Mononuclear cell (primary cell): ENCODE results near the gene CXCR1. TPM values are rescaled to one million over a fixed set of nuclear protein-coding genes. Genes with fewer than 3 reads are reported as not detected.
"Not testable (repeated sequence)": the region's sequence is repeated elsewhere in the genome, so short reads cannot be mapped to it uniquely, and the experiment has no call there.

ENCODE experiments used
- H3K27me3 ChIP-seq: 2 replicates; pipeline ENCODE4 v1.6.0; 2011; ENCODE audit warnings: low read length, control low read depth; ENCODE audit not compliant: insufficient read depth
- H3K4me1 ChIP-seq: 2 replicates; pipeline ENCODE4 v1.5.1; 2011; ENCODE audit warnings: mild to moderate bottlenecking, low read length, control low read depth; ENCODE audit not compliant: insufficient read depth
- H3K4me3 ChIP-seq: 2 replicates; pipeline ENCODE4 v1.5.1; 2011; ENCODE audit warnings: mild to moderate bottlenecking, low read length, moderate library complexity
- H3K9me3 ChIP-seq: 2 replicates; pipeline ENCODE4 v1.5.1; 2011; ENCODE audit warnings: low read depth, mild to moderate bottlenecking, control low read depth, low read length
- total RNA-seq: library from RNA; depleted of rRNA; stranded (reverse); fragments of >200 nt; gene quantifications from one replicate; pipeline ENCODE4 v1.2.3, GENCODE V29; 2012

The CXCR1 gene
- total RNA-seq, 1 donor: 0.10 TPM

- no peaks in the 10 kb centered on the region for H3K4me1 ChIP-seq
- no peaks in the 10 kb centered on the region for H3K27me3 ChIP-seq
- H3K9me3 ChIP-seq: no peaks in the 10 kb centered on the region
- no peak overlapping the region for H3K4me3 ChIP-seq
Observed at GRCh38 chr2:218179782-218180181, 13.0 kb upstream of the CXCR1 start.

DNA sequence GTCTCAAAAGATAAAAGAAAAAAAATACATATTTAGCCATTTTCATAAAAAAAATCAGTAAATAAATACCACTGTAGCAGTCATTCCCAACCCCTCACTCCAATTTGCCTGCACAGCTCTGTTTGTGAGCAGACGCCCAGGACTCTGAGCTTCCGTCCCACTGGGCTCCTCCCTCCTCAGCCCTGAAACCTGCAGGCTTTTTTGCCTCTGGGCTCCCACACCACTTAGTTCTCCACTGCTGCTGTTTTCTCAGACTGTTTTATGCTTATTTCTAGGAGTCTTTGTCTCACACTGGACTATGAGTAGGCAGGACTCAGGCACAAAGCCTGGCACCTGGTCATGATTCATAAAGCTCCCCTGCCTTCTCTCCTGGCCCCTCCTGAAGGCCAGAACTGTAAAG is 6.1 kb upstream of the CXCR1 start:
- Histone ChIP-seq H3K27me3 (no peaks in the 10 kb centered on the region), H3K4me3 (no peak overlapping the region), H3K9me3 (no peaks in the 10 kb centered on the region), H3K4me1 (peaks cover 13% of the 10 kb centered on the region)

DNA sequence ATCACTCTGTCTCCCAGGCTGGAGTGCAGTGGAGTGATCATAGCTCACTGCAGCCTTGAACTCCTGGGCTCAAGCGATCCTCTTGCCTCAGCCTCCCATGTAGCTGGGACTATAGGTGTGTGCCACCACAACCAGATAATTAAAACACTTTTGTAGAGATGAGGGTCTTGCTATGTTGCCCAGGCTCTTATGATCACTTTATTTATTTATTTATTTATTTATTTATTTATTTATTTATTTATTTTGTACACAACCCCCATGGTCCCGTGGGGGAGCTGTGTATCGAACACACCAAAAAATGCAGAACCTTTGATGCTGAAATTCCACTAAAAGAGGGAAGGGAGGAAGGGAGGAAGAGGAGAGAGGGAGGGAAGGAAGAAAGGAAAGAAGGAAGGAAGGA is 5.0 kb upstream of the CXCR1 start:
- not testable (repeated sequence) for H3K9me3 ChIP-seq, H3K27me3 ChIP-seq, H3K4me3 ChIP-seq
- peaks cover 24% of the 10 kb centered on the region for H3K4me1 ChIP-seq

DNA sequence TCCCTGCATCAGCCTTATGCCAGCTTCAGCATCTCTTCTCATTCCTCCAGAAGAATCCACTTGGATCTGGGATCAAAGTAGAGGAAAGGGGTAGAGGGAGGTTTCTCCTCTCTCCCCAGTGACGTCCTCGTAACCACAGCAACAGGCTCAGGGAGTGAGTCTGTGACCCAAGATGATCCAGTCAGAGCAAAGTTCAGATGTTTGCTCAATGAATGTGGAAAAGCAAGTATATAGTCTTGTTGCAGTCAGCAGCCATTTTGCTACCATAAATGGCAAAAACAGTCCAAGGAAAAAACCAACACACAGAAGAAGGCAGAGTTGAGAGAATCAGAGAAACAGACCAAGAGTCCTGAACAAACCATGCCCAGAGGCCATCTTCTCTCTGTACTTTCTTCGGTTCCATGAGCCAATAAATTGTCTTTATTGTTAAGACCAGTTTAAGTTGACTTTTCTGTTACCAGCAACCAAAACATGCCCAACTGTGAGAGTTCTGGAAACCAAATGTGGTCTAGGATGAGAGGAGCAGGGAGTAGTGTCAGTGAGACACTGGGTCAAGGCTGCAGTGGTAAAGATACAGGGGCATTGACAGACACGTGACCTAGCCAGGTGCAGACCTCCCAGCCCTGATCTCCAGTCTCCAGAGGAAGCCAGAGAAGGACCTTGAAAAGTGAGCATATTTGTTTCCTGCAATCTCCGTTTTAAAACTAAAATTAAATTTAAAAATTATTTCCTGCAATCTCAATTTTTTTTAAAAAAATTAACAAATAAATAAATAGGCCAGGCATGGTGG is 3.2 kb upstream of the CXCR1 start:
- Histone ChIP-seq H3K4me1 (peaks cover 42% of the 10 kb centered on the region), H3K9me3 (no peaks in the 10 kb centered on the region), H3K4me3 (no peak overlapping the region), H3K27me3 (no peaks in the 10 kb centered on the region)

GRCh38 chr2:218168635-218169462 is 2.1 kb upstream of the CXCR1 start:
- Histone ChIP-seq H3K9me3 (no peaks in the 10 kb centered on the region), H3K4me1 (peaks cover 42% of the 10 kb centered on the region), H3K4me3 (no peak overlapping the region), H3K27me3 (no peaks in the 10 kb centered on the region)

GRCh38 chr2:218168016-218168415 is 1.3 kb upstream of the CXCR1 start:
- peaks cover 42% of the 10 kb centered on the region for H3K4me1 ChIP-seq
- H3K9me3 ChIP-seq: no peaks in the 10 kb centered on the region
- no peaks in the 10 kb centered on the region for H3K27me3 ChIP-seq
- no peak overlapping the region for H3K4me3 ChIP-seq

- Histone ChIP-seq H3K4me1 (peaks cover 39% of the 10 kb centered on the region), H3K27me3 (no peaks in the 10 kb centered on the region), H3K9me3 (no peaks in the 10 kb centered on the region), H3K4me3 (peak overlapping the region; percentile 2)
Observed at GRCh38 chr2:218162814-218163213, 3.9 kb downstream of the CXCR1 start.

- Histone ChIP-seq H3K27me3 (no peaks in the 10 kb centered on the region), H3K4me1 (peaks cover 29% of the 10 kb centered on the region), H3K4me3 (no peak overlapping the region), H3K9me3 (no peaks in the 10 kb centered on the region)
Observed at GRCh38 chr2:218161644-218162043, 5.1 kb downstream of the CXCR1 start.

GRCh38 chr2:218155953-218156479 is 10.7 kb downstream of the CXCR1 start:
- H3K4me3 ChIP-seq: no peak overlapping the region
- H3K4me1 ChIP-seq: peaks cover 12% of the 10 kb centered on the region
- no peaks in the 10 kb centered on the region for H3K27me3 ChIP-seq
- H3K9me3 ChIP-seq: no peaks in the 10 kb centered on the region

- Histone ChIP-seq H3K27me3 (no peaks in the 10 kb centered on the region), H3K9me3 (no peaks in the 10 kb centered on the region), H3K4me3 (no peak overlapping the region), H3K4me1 (peaks cover 21% of the 10 kb centered on the region)
Observed at GRCh38 chr2:218152777-218153176, 14.0 kb downstream of the CXCR1 start.

GRCh38 chr2:218152172-218152571 is 14.6 kb downstream of the CXCR1 start:
- Histone ChIP-seq H3K9me3 (no peaks in the 10 kb centered on the region), H3K4me3 (no peak overlapping the region), H3K27me3 (no peaks in the 10 kb centered on the region), H3K4me1 (peaks cover 21% of the 10 kb centered on the region)

DNA sequence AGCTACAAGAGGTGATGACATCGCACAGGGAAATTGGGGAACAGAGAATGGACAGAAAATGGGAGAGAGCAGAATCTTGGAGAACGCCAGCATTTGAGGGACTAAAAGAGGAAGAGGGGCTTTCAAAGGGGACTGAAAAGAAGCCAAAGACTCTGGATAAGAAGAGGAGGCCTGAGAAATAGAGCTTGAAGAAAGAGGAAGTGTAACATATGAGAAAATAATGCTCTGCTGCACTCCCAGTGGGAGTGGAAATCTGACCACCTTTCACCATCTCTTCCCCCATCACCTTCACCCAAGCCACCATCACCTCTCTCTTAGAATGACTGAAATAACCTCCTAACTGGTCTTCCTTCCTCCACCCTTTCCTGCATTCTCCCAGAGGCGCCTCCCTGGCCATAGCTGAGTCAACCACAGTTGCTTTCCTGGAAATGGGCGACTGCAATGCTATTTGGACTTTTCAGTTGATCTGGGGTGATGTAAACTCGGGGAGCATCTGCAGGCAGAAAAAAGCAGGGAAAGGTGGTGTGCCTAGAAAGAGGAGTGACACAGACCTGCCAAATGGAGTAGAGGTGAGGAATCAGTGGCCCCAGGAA is 16.8 kb downstream of the CXCR1 start:
- no peaks in the 10 kb centered on the region for H3K27me3 ChIP-seq
- no peaks in the 10 kb centered on the region for H3K9me3 ChIP-seq
- peaks cover 9% of the 10 kb centered on the region for H3K4me1 ChIP-seq
- no peak overlapping the region for H3K4me3 ChIP-seq

- Histone ChIP-seq H3K27me3 (no peaks in the 10 kb centered on the region), H3K4me3 (no peak overlapping the region), H3K9me3 (no peaks in the 10 kb centered on the region), H3K4me1 (peaks cover 9% of the 10 kb centered on the region)
Observed at GRCh38 chr2:218149098-218149497, 17.7 kb downstream of the CXCR1 start.

DNA sequence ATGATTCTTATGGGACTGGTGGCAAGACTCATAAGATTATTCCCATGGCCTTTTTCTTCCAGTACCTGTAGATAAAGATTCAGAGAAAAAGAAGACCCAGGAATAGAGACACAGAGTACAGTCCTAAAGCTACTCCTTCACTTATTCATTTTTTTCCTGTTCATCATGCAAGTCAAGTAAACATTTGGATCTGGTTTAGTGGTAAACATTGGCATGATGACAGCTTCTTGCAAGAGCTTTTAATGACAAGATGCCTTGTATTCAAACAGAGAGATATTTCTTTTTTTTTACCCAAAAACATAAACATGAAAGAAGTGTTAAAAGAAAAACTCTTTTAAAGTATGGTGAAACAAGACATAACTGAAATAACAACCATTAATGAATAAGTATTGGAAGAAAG is 20.7 kb downstream of the CXCR1 start:
- no peak overlapping the region for H3K4me3 ChIP-seq

DNA sequence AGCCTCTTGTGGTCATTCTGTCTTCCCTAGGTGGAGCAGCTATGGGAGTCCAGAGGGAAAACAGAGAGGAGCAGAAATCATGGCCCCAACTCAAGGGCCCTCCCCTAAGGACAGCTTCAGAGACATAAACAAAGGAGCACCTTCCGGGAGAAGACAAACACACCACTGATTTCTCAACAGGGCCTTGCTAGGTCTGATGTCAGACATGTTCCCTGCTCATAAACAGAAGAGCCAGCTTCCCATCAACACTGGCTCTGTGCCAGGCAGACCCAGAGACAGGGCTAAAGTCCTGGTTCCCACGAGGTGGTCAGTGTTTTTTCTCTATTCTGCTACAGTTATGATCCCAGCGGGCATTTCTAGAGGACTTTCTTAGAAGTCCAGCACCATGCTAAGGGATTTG is 21.6 kb downstream of the CXCR1 start:
- Histone ChIP-seq H3K4me1 (peaks cover 7% of the 10 kb centered on the region), H3K9me3 (no peaks in the 10 kb centered on the region)

More for the DNA sequence above, 20.7 kb downstream of the CXCR1 start:
- Histone ChIP-seq H3K9me3 (no peaks in the 10 kb centered on the region), H3K27me3 (no peaks in the 10 kb centered on the region), H3K4me1 (peaks cover 9% of the 10 kb centered on the region)

More for the DNA sequence above, 21.6 kb downstream of the CXCR1 start:
- Histone ChIP-seq H3K27me3 (no peaks in the 10 kb centered on the region), H3K4me3 (no peak overlapping the region)
